GM23248 (cell line): ENCODE measurements around the gene RNF175. TPM values are rescaled to one million over a fixed set of nuclear protein-coding genes. Genes with fewer than 3 reads are reported as not detected.

Experiments used
- DNase-seq: peaks from one replicate; pipeline ENCODE4 v3.0.0-alpha.2; 2015
- H2AFZ ChIP-seq: fragments of 200-600 bp; sonication (generic); 2 replicates; pipeline ENCODE4 v1.6.1; 2016; ENCODE audit warnings: antibody characterized with exemption
- H3F3A ChIP-seq: fragments of 200-600 bp; sonication (generic); 2 replicates; pipeline ENCODE4 v1.6.1; 2016; ENCODE audit warnings: mild to moderate bottlenecking, antibody characterized with exemption, mixed run types; ENCODE audit not compliant: insufficient read depth
- H3K27ac ChIP-seq: fragments of 200-600 bp; sonication (generic); 2 replicates; pipeline ENCODE4 v1.5.1; 2016; ENCODE audit warnings: mild to moderate bottlenecking
- H3K27me3 ChIP-seq: fragments of 200-600 bp; sonication (generic); replicated peaks from 2 replicates; pipeline ENCODE4 v1.6.1; 2016; ENCODE audit warnings: mild to moderate bottlenecking; ENCODE audit not compliant: insufficient read depth
- H3K36me3 ChIP-seq: fragments of 200-600 bp; sonication (generic); 2 replicates; pipeline ENCODE4 v1.6.1; 2016; ENCODE audit warnings: low read depth, mild to moderate bottlenecking
- H3K4me1 ChIP-seq: fragments of 200-600 bp; sonication (generic); 2 replicates; pipeline ENCODE4 v1.6.1; 2016; ENCODE audit warnings: mild to moderate bottlenecking; ENCODE audit not compliant: insufficient read depth
- H3K4me2 ChIP-seq: fragments of 200-600 bp; sonication (generic); one replicate; pipeline ENCODE4 v1.6.1; 2016; ENCODE audit warnings: mild to moderate bottlenecking; ENCODE audit not compliant: unreplicated experiment
- H3K4me3 ChIP-seq: fragments of 200-600 bp; sonication (generic); 2 replicates; pipeline ENCODE4 v1.5.1; 2016; ENCODE audit warnings: mild to moderate bottlenecking
- H3K79me2 ChIP-seq: fragments of 200-600 bp; sonication (generic); 2 replicates; pipeline ENCODE4 v1.6.1; 2016; ENCODE audit warnings: mild to moderate bottlenecking; ENCODE audit not compliant: insufficient read depth
- H3K9ac ChIP-seq: fragments of 200-600 bp; sonication (generic); 2 replicates; pipeline ENCODE4 v1.6.1; 2016; ENCODE audit warnings: mild to moderate bottlenecking
- H3K9me2 ChIP-seq: fragments of 200-600 bp; sonication (generic); 2 replicates; pipeline ENCODE4 v1.6.1; 2016; ENCODE audit warnings: mixed run types, mild to moderate bottlenecking, moderate library complexity; ENCODE audit not compliant: insufficient read depth
- H3K9me3 ChIP-seq: fragments of 200-600 bp; sonication (generic); one replicate; pipeline ENCODE4 v1.6.1; 2017; ENCODE audit warnings: low read depth
- H4K20me1 ChIP-seq: fragments of 200-600 bp; sonication (generic); 2 replicates; pipeline ENCODE4 v1.6.0; 2016; ENCODE audit not compliant: insufficient read depth
- EZH2 ChIP-seq: fragments of 200-600 bp; sonication (generic); IDR thresholded peaks from 2 replicates; pipeline ENCODE4 v1.6.1; 2018; ENCODE audit warnings: antibody characterized with exemption, mild to moderate bottlenecking; ENCODE audit not compliant: insufficient read depth, poor library complexity, severe bottlenecking
- EZH2phosphoT487 ChIP-seq: fragments of 200-600 bp; sonication (generic); IDR thresholded peaks from 2 replicates; pipeline ENCODE4 v1.6.1; 2018; ENCODE audit warnings: antibody characterized with exemption, moderate library complexity, mild to moderate bottlenecking, low read depth; ENCODE audit not compliant: insufficient read depth
- WGBS, 2 experiments: methylation state at CpG; one replicate each; pipeline ENCODE4 v1.1.6; 2015 to 2017; ENCODE audit warnings: low lambda C conversion rate in 2 of 2, low coverage in 1 of 2; ENCODE audit errors: missing lambda C conversion rate in 2 of 2; 5-methylcytosine and 5-hydroxymethylcytosine counted together
- in situ Hi-C: fragments of 300-500 bp; cut with MboI; formaldehyde crosslinking; loops from 2 replicates; pipeline ENCODE4 v1.15.0; 2020
- polyA plus RNA-seq: library from polyadenylated mRNA; unstranded; fragments of >200 nt; fragmentation: Nextera tagmentation; extraction: Ambion mirVana; gene quantifications from 2 replicates; pipeline ENCODE4 v1.2.1, GENCODE V29; 2016
- total RNA-seq: library from RNA; depleted of rRNA; stranded (reverse); fragments of >200 nt; shearing (Covaris generic); gene quantifications from 2 replicates; pipeline ENCODE4 v1.2.3, GENCODE V29; 2014

Gene RNF175
- total and polyA plus RNA-seq, 2 experiments from 2014 or later = not detected

- Histone ChIP-seq H3K27ac (no peak overlapping the region), H3K4me3 (no peak overlapping the region), H3K9me2 (no peaks in the 10 kb centered on the region), H4K20me1 (no peaks in the 10 kb centered on the region), H3K9ac (no peak overlapping the region), H3K79me2 (no peaks in the 10 kb centered on the region), H3K4me1 (no peaks in the 10 kb centered on the region), H3F3A (no peaks in the 10 kb centered on the region), H3K4me2 (no peak overlapping the region), H2AFZ (no peak overlapping the region), H3K27me3 (no peaks in the 10 kb centered on the region), H3K36me3 (no peaks in the 10 kb centered on the region), H3K9me3 (no peaks in the 10 kb centered on the region)
- TF ChIP-seq EZH2 = no peak
- no peak for TF ChIP-seq EZH2phosphoT487
- DNase-seq = no peak
- in situ Hi-C loops = no loop called here
- 24 to 26% methylated on average over 3 of the region's 3 CpGs for WGBS, 2 experiments
Observed at GRCh38 chr4:153804722-153805121, 44.9 kb upstream of the RNF175 start.

DNA sequence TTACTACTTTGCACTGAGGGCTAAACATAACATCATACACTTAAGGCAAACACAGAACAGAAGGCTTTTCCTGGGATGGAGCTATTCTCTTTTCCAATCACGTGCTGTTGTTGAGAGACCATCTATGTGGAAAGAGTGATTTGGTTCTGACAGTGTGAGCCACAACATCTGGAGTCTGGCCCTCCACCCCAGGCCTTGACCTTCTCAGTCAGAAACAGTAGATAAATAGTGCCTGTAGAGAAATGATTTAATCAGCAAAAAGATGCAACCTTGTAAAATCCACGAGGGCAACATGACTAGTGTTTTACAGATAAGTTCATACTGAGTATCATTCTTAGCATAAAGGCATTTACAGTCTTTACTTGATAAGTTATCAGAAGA is 39.9 kb upstream of the RNF175 start:
- Histone ChIP-seq H3K9me3 (no peaks in the 10 kb centered on the region), H3F3A (no peaks in the 10 kb centered on the region), H3K27ac (no peak overlapping the region), H4K20me1 (no peaks in the 10 kb centered on the region), H3K4me2 (no peak overlapping the region), H3K4me1 (no peaks in the 10 kb centered on the region), H3K4me3 (no peak overlapping the region), H3K9ac (no peak overlapping the region), H3K27me3 (0 out of 2 replicates have a peak, but pooled peaks cover 3% of the 10 kb centered on the region), H2AFZ (no peak overlapping the region), H3K36me3 (no peaks in the 10 kb centered on the region), H3K79me2 (no peaks in the 10 kb centered on the region), H3K9me2 (no peaks in the 10 kb centered on the region)
- in situ Hi-C loops = loop anchor here (10.0 kb wide), 1 partner anchor 515 kb away; no protein-coding TSS in a partner anchor
- 3 to 9% methylated on average over 2 of the region's 2 CpGs for WGBS, 2 experiments
- no peak for DNase-seq
- no peak for TF ChIP-seq EZH2phosphoT487
- no peak for TF ChIP-seq EZH2

DNA sequence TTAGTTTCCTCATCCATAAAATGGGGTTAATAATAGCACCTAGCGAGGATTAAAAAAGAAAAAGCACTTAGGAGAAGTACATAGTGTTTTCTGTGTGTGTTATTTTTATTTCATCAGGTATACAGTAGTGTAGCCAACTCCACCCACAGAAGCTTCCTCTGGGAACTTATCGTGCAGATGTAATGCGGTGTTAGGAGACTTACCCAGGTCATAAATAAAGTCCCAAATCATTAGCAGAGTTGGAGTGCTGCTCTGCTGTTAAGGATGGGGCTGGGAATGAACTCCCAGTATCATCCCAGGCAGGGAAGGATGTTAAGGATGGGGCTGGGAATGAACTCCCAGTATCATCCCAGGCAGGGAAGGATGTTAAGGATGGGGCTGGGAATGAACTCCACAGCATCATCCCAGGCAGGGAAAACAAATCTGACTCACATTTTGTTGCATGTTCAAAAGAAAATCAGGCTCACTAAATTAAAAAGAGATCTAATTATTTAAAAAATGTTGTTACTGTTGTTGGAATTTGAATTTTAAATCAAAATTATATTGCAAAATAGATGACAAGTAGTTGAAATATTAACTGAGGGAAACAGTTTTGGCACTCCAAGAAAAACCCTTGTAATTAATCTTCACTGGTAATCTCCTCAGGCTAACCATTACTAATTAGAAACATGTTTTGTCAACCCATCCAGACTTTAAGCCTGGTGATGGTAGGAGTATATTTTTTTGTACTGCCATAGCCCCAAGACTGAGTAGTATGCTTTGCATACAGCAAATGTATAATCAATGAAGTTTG is 39.3 kb upstream of the RNF175 start:
- Histone ChIP-seq H2AFZ (no peak overlapping the region), H3K4me3 (no peak overlapping the region), H3K9me2 (no peaks in the 10 kb centered on the region), H3F3A (no peaks in the 10 kb centered on the region), H3K4me2 (no peak overlapping the region), H3K79me2 (no peaks in the 10 kb centered on the region), H3K9ac (no peak overlapping the region), H3K4me1 (no peaks in the 10 kb centered on the region), H3K27ac (no peak overlapping the region), H3K9me3 (no peaks in the 10 kb centered on the region), H3K27me3 (0 out of 2 replicates have a peak, but pooled peaks cover 3% of the 10 kb centered on the region), H4K20me1 (no peaks in the 10 kb centered on the region), H3K36me3 (no peaks in the 10 kb centered on the region)
- WGBS, 2 experiments = 8 to 11% methylated on average over 3 of the region's 3 CpGs
- no peak for DNase-seq
- in situ Hi-C loops = loop anchor here (10.0 kb wide), 1 partner anchor 516 kb away; no protein-coding TSS in a partner anchor
- TF ChIP-seq EZH2phosphoT487 = no peak
- no peak for TF ChIP-seq EZH2

DNA sequence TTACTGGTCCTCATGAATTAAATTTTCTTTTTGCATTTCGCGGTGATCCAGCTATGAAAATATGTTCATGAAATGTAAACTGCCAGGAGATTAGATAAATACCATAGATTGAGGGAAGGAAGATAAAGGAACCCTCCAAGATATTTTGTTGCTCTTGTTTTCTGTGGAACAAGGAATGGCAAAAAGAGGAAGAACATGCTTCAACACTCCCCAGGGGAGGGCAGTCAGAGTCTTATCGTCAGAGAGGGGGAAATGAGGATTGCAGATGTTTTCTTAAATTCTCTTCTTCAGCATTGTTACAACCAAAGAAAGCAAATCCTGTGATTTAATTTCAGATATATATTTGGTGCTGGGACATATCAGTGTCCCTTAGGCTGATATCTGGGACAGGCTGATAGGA is 38.6 kb upstream of the RNF175 start:
- H3K27ac ChIP-seq = no peak overlapping the region
- H3K9me3 ChIP-seq = no peaks in the 10 kb centered on the region
- DNase-seq = no peak
- no peak overlapping the region for H3K4me3 ChIP-seq
- WGBS, 2 experiments = 67 to 71% methylated on average over 3 of the region's 3 CpGs
- no peaks in the 10 kb centered on the region for H4K20me1 ChIP-seq
- H3K4me2 ChIP-seq = no peak overlapping the region
- no peaks in the 10 kb centered on the region for H3K36me3 ChIP-seq
- H2AFZ ChIP-seq = no peak overlapping the region
- H3K9me2 ChIP-seq = no peaks in the 10 kb centered on the region
- H3F3A ChIP-seq = no peaks in the 10 kb centered on the region
- TF ChIP-seq EZH2 = no peak
- no peak for TF ChIP-seq EZH2phosphoT487
- H3K9ac ChIP-seq = no peak overlapping the region
- no peaks in the 10 kb centered on the region for H3K4me1 ChIP-seq
- 0 out of 2 replicates have a peak, but pooled peaks cover 3% of the 10 kb centered on the region for H3K27me3 ChIP-seq
- no peaks in the 10 kb centered on the region for H3K79me2 ChIP-seq
- in situ Hi-C loops = loop anchor here (10.0 kb wide), 1 partner anchor 516 kb away; no protein-coding TSS in a partner anchor
